Measurements from ENCODE around the gene SLC5A1.

- no peak for TF ChIP-seq CTCF (IDR thresholded peaks at IDR 0.05)
- TF ChIP-seq POLR2A (IDR thresholded peaks at IDR 0.05) = no peak
Observed at GRCh38 chr22:32005453-32005852, 37.6 kb upstream of the SLC5A1 start.
